Measurements from ENCODE around the gene B3GALT5.

The B3GALT5 gene, protein sequence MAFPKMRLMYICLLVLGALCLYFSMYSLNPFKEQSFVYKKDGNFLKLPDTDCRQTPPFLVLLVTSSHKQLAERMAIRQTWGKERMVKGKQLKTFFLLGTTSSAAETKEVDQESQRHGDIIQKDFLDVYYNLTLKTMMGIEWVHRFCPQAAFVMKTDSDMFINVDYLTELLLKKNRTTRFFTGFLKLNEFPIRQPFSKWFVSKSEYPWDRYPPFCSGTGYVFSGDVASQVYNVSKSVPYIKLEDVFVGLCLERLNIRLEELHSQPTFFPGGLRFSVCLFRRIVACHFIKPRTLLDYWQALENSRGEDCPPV

DNA sequence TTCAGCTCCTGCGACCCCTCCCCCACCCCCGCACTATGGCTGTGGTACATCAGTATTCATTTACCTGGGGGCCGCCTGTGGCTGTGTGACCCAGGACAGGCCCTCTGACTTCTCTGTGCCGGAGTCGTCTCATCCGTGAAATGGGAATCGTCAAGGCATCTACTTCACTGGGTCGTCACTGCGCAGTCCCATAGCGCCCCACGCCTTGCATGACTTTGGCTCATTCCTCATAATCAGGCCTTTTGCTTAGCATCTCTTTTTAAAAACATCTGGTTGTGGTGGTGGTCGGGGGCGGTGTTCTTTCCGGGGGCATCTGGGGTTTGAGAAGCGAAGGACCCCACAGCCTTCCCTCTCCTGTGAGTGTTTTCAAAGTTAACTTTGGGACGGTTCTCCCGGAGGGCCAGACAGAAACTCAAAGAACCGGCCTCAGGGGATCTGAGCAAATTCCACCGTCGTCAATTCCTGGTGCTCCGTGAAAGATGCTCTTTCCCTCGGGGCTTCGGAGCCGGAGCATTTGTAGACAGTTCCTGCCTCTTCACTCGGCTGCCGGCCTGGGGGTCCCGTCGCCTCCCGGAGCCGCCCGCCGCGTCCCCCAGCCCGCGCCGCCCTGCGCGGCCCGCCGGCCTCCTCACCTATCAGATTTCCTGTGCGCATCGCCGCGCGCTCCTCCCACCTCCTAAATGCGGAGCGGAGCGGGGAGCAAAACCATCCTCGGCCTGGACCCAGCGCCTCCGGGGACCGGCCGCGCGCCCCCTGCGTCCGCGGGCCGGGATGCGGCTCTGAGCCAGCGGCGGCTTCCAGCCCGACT, at the start of gene B3GALT5:
Gene B3GALT5 (plus strand): TSS at position 708 of the 808 bp plus-strand sequence. CDS start 47,620 bp downstream, outside the sequence.
- no peak for DNase-seq (ENCODE audit: low read depth)
- TF ChIP-seq, protein P1, sequence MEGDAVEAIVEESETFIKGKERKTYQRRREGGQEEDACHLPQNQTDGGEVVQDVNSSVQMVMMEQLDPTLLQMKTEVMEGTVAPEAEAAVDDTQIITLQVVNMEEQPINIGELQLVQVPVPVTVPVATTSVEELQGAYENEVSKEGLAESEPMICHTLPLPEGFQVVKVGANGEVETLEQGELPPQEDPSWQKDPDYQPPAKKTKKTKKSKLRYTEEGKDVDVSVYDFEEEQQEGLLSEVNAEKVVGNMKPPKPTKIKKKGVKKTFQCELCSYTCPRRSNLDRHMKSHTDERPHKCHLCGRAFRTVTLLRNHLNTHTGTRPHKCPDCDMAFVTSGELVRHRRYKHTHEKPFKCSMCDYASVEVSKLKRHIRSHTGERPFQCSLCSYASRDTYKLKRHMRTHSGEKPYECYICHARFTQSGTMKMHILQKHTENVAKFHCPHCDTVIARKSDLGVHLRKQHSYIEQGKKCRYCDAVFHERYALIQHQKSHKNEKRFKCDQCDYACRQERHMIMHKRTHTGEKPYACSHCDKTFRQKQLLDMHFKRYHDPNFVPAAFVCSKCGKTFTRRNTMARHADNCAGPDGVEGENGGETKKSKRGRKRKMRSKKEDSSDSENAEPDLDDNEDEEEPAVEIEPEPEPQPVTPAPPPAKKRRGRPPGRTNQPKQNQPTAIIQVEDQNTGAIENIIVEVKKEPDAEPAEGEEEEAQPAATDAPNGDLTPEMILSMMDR (IDR thresholded peaks at IDR 0.05; ENCODE audit: control insufficient read depth, extremely low read depth, insufficient read depth) = no peak
- H3K4me3 ChIP-seq (ENCODE audit: low read depth, low read length) = no peak within 1 kb of the TSS

GRCh38 chr21:39564200-39564599, 48.5 kb upstream of the B3GALT5 start:
- H3K4me3 ChIP-seq (ENCODE audit: low read depth, low read length) = no peak overlapping the region
- DNase-seq (ENCODE audit: low read depth) = no peak
- TF ChIP-seq, protein P1 (IDR thresholded peaks at IDR 0.05; ENCODE audit: control insufficient read depth, extremely low read depth, insufficient read depth) = no peak

- no peak for DNase-seq (ENCODE audit: low read depth)
- H3K4me3 ChIP-seq (ENCODE audit: low read depth, low read length) = no peak overlapping the region
- TF ChIP-seq, protein P1 (IDR thresholded peaks at IDR 0.05; ENCODE audit: control insufficient read depth, extremely low read depth, insufficient read depth) = no peak
Observed at GRCh38 chr21:39567180-39567972, 45.4 kb upstream of the B3GALT5 start.

- H3K4me3 ChIP-seq (ENCODE audit: low read depth, low read length) = no peak overlapping the region
- TF ChIP-seq, protein P1 (IDR thresholded peaks at IDR 0.05; ENCODE audit: control insufficient read depth, extremely low read depth, insufficient read depth) = no peak
- no peak for DNase-seq (ENCODE audit: low read depth)
Observed at GRCh38 chr21:39568361-39568760, 44.4 kb upstream of the B3GALT5 start.

GRCh38 chr21:39575775-39576174, 37.0 kb upstream of the B3GALT5 start:
- no peak for DNase-seq (ENCODE audit: low read depth)
- TF ChIP-seq, protein P1 (IDR thresholded peaks at IDR 0.05; ENCODE audit: control insufficient read depth, extremely low read depth, insufficient read depth) = no peak
- H3K4me3 ChIP-seq (ENCODE audit: low read depth, low read length) = no peak overlapping the region

DNA sequence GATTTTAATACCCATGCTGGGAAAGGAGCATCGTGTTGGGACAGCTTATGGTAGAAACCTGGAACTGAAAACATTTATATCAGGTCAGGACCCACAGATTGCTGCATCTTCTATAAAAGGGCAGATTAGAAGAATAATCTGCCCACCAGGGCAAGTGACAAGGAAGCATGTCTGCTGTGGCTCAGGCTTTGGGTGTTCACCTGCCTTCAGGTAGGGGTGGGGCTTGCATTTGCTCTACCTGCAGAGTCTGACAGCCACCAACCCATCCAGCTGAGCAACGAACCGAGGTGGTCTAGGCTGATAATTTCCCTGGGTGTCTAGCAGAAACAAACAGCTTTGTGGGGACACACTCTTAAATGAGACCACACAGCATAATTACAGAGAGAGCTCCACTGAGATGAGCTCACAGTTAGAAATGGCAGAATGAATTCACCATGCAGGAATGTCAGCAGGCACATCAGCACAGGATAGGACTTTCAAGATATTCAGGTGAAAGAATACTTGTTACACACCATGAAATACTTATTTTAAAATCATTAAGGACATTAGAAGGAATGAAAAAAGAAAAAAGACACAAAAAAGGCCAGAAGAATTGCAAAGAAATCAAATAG, 36.1 kb upstream of the B3GALT5 start:
- DNase-seq (ENCODE audit: low read depth) = no peak
- H3K4me3 ChIP-seq (ENCODE audit: low read depth, low read length) = no peak overlapping the region
- TF ChIP-seq, protein P1 (IDR thresholded peaks at IDR 0.05; ENCODE audit: control insufficient read depth, extremely low read depth, insufficient read depth) = no peak
